GM23248 (cell line): ENCODE data around the gene SELENOF. TPM values are rescaled to one million over a fixed set of nuclear protein-coding genes. Genes with fewer than 3 reads are reported as not detected.

Experiments used
- DNase-seq: peaks from one replicate; pipeline ENCODE4 v3.0.0-alpha.2; 2015
- H2AFZ ChIP-seq: fragments of 200-600 bp; sonication (generic); 2 replicates; pipeline ENCODE4 v1.6.1; 2016; ENCODE audit warnings: antibody characterized with exemption
- H3F3A ChIP-seq: fragments of 200-600 bp; sonication (generic); 2 replicates; pipeline ENCODE4 v1.6.1; 2016; ENCODE audit warnings: mild to moderate bottlenecking, antibody characterized with exemption, mixed run types; ENCODE audit not compliant: insufficient read depth
- H3K27ac ChIP-seq: fragments of 200-600 bp; sonication (generic); 2 replicates; pipeline ENCODE4 v1.5.1; 2016; ENCODE audit warnings: mild to moderate bottlenecking
- H3K27me3 ChIP-seq: fragments of 200-600 bp; sonication (generic); replicated peaks from 2 replicates; pipeline ENCODE4 v1.6.1; 2016; ENCODE audit warnings: mild to moderate bottlenecking; ENCODE audit not compliant: insufficient read depth
- H3K36me3 ChIP-seq: fragments of 200-600 bp; sonication (generic); 2 replicates; pipeline ENCODE4 v1.6.1; 2016; ENCODE audit warnings: low read depth, mild to moderate bottlenecking
- H3K4me1 ChIP-seq: fragments of 200-600 bp; sonication (generic); 2 replicates; pipeline ENCODE4 v1.6.1; 2016; ENCODE audit warnings: mild to moderate bottlenecking; ENCODE audit not compliant: insufficient read depth
- H3K4me2 ChIP-seq: fragments of 200-600 bp; sonication (generic); one replicate; pipeline ENCODE4 v1.6.1; 2016; ENCODE audit warnings: mild to moderate bottlenecking; ENCODE audit not compliant: unreplicated experiment
- H3K4me3 ChIP-seq: fragments of 200-600 bp; sonication (generic); 2 replicates; pipeline ENCODE4 v1.5.1; 2016; ENCODE audit warnings: mild to moderate bottlenecking
- H3K79me2 ChIP-seq: fragments of 200-600 bp; sonication (generic); 2 replicates; pipeline ENCODE4 v1.6.1; 2016; ENCODE audit warnings: mild to moderate bottlenecking; ENCODE audit not compliant: insufficient read depth
- H3K9ac ChIP-seq: fragments of 200-600 bp; sonication (generic); 2 replicates; pipeline ENCODE4 v1.6.1; 2016; ENCODE audit warnings: mild to moderate bottlenecking
- H3K9me2 ChIP-seq: fragments of 200-600 bp; sonication (generic); 2 replicates; pipeline ENCODE4 v1.6.1; 2016; ENCODE audit warnings: mixed run types, mild to moderate bottlenecking, moderate library complexity; ENCODE audit not compliant: insufficient read depth
- H3K9me3 ChIP-seq: fragments of 200-600 bp; sonication (generic); one replicate; pipeline ENCODE4 v1.6.1; 2017; ENCODE audit warnings: low read depth
- H4K20me1 ChIP-seq: fragments of 200-600 bp; sonication (generic); 2 replicates; pipeline ENCODE4 v1.6.0; 2016; ENCODE audit not compliant: insufficient read depth
- EZH2 ChIP-seq: fragments of 200-600 bp; sonication (generic); IDR thresholded peaks from 2 replicates; pipeline ENCODE4 v1.6.1; 2018; ENCODE audit warnings: antibody characterized with exemption, mild to moderate bottlenecking; ENCODE audit not compliant: insufficient read depth, poor library complexity, severe bottlenecking
- EZH2phosphoT487 ChIP-seq: fragments of 200-600 bp; sonication (generic); IDR thresholded peaks from 2 replicates; pipeline ENCODE4 v1.6.1; 2018; ENCODE audit warnings: antibody characterized with exemption, moderate library complexity, mild to moderate bottlenecking, low read depth; ENCODE audit not compliant: insufficient read depth
- WGBS, 2 experiments: methylation state at CpG; one replicate each; pipeline ENCODE4 v1.1.6; 2015 to 2017; ENCODE audit warnings: low lambda C conversion rate in 2 of 2, low coverage in 1 of 2; ENCODE audit errors: missing lambda C conversion rate in 2 of 2; 5-methylcytosine and 5-hydroxymethylcytosine counted together
- in situ Hi-C: fragments of 300-500 bp; cut with MboI; formaldehyde crosslinking; loops from 2 replicates; pipeline ENCODE4 v1.15.0; 2020
- polyA plus RNA-seq: library from polyadenylated mRNA; unstranded; fragments of >200 nt; fragmentation: Nextera tagmentation; extraction: Ambion mirVana; gene quantifications from 2 replicates; pipeline ENCODE4 v1.2.1, GENCODE V29; 2016
- total RNA-seq: library from RNA; depleted of rRNA; stranded (reverse); fragments of >200 nt; shearing (Covaris generic); gene quantifications from 2 replicates; pipeline ENCODE4 v1.2.3, GENCODE V29; 2014

Gene SELENOF
- total and polyA plus RNA-seq, 2 experiments from 2014 or later, result 280 to 296 TPM

- WGBS, 2 experiments, result 97 to 98% methylated on average over 2 of the region's 2 CpGs
Measured at GRCh38 chr1:86862920-86863319, 51.0 kb downstream of the SELENOF start.

GRCh38 chr1:86861424-86861823 lies 52.5 kb downstream of the SELENOF start:
- no peak for DNase-seq
- Histone ChIP-seq H3F3A (peaks cover 3% of the 10 kb centered on the region), H3K79me2 (peaks cover 22% of the 10 kb centered on the region), H3K4me3 (no peak overlapping the region), H3K36me3 (0 out of 2 replicates have a peak, but pooled peaks cover 7% of the 10 kb centered on the region), H3K9ac (no peak overlapping the region), H3K27me3 (no peaks in the 10 kb centered on the region), H3K9me2 (no peaks in the 10 kb centered on the region), H3K27ac (no peak overlapping the region), H2AFZ (no peak overlapping the region), H3K4me2 (no peak overlapping the region), H3K4me1 (no peaks in the 10 kb centered on the region; the same call in 1 of the 2 replicates), H3K9me3 (no peaks in the 10 kb centered on the region), H4K20me1 (peaks cover 3% of the 10 kb centered on the region; the same call in 1 of the 2 replicates)
- in situ Hi-C loops, result no loop called here
- 18 to 31% methylated on average over 1 of the region's 1 CpG for WGBS, 2 experiments
- TF ChIP-seq EZH2 (no peak), EZH2phosphoT487 (no peak)

More at GRCh38 chr1:86862920-86863319, 51.0 kb downstream of the SELENOF start:
- H3K9ac ChIP-seq, result no peak overlapping the region
- peaks cover 13% of the 10 kb centered on the region for H3F3A ChIP-seq
- H3K36me3 ChIP-seq, result 0 out of 2 replicates have a peak, but pooled peaks cover 7% of the 10 kb centered on the region
- H3K4me1 ChIP-seq, result no peaks in the 10 kb centered on the region; the same call in 1 of the 2 replicates
- peaks cover 23% of the 10 kb centered on the region for H3K79me2 ChIP-seq
- in situ Hi-C loops, result no loop called here
- no peaks in the 10 kb centered on the region for H3K27me3 ChIP-seq
- no peak overlapping the region for H3K4me2 ChIP-seq
- H3K4me3 ChIP-seq, result no peak overlapping the region
- H2AFZ ChIP-seq, result no peak overlapping the region
- H3K9me3 ChIP-seq, result no peaks in the 10 kb centered on the region
- H4K20me1 ChIP-seq, result peaks cover 10% of the 10 kb centered on the region; the same call in 1 of the 2 replicates
- no peak for DNase-seq
- no peak overlapping the region for H3K27ac ChIP-seq
- no peaks in the 10 kb centered on the region for H3K9me2 ChIP-seq
- TF ChIP-seq EZH2 (no peak), EZH2phosphoT487 (no peak)

GRCh38 chr1:86860424-86860823 lies 53.5 kb downstream of the SELENOF start:
- H3K27ac ChIP-seq, result no peak overlapping the region
- H3K4me3 ChIP-seq, result no peak overlapping the region
- no peaks in the 10 kb centered on the region for H3K9me3 ChIP-seq
- no peaks in the 10 kb centered on the region for H3K27me3 ChIP-seq
- H3K36me3 ChIP-seq, result 0 out of 2 replicates have a peak, but pooled peaks cover 7% of the 10 kb centered on the region
- in situ Hi-C loops, result no loop called here
- H3K4me2 ChIP-seq, result no peak overlapping the region
- peaks cover 3% of the 10 kb centered on the region; the same call in 1 of the 2 replicates for H4K20me1 ChIP-seq
- DNase-seq, result no peak
- no peaks in the 10 kb centered on the region for H3K4me1 ChIP-seq
- TF ChIP-seq EZH2, result no peak
- TF ChIP-seq EZH2phosphoT487, result no peak
- no peaks in the 10 kb centered on the region for H3F3A ChIP-seq
- 91 to 100% methylated on average over 1 of the region's 1 CpG for WGBS, 2 experiments
- no peak overlapping the region for H2AFZ ChIP-seq
- no peak overlapping the region for H3K9ac ChIP-seq
- H3K79me2 ChIP-seq, result peaks cover 17% of the 10 kb centered on the region
- no peaks in the 10 kb centered on the region for H3K9me2 ChIP-seq

GRCh38 chr1:86860020-86860419 lies 53.9 kb downstream of the SELENOF start:
- Histone ChIP-seq H3K36me3 (0 out of 2 replicates have a peak, but pooled peaks cover 7% of the 10 kb centered on the region), H3K9me3 (no peaks in the 10 kb centered on the region), H3F3A (no peaks in the 10 kb centered on the region), H3K4me3 (no peak overlapping the region), H3K27ac (no peak overlapping the region), H3K27me3 (no peaks in the 10 kb centered on the region), H3K9ac (no peak overlapping the region), H3K4me2 (no peak overlapping the region), H2AFZ (no peak overlapping the region), H3K4me1 (no peaks in the 10 kb centered on the region), H4K20me1 (0 out of 2 replicates have a peak, but pooled peaks cover 3% of the 10 kb centered on the region), H3K9me2 (no peaks in the 10 kb centered on the region), H3K79me2 (peaks cover 13% of the 10 kb centered on the region)
- in situ Hi-C loops, result no loop called here
- no peak for DNase-seq
- TF ChIP-seq EZH2phosphoT487 (no peak), EZH2 (no peak)
- WGBS, 2 experiments, result 84 to 95% methylated on average over 2 of the region's 2 CpGs
